Stimulated activated CD4-positive, alpha-beta T cell treated with anti-CD3 and anti-CD28 coated beads, Interleukin-12 subunit alpha, Interleukin-12 subunit beta, amount 100 ng/mL, for 48 hours (primary cell): Measurements from ENCODE around the gene EPHA7.

Experiments
- DNase-seq, 3 donors: peaks; one replicate each; pipeline ENCODE4 v3.0.0-alpha.2; 2020; ENCODE audit warnings: low read depth in 2 of 3, low spot score in 1 of 3

Gene EPHA7

GRCh38 chr6:93252930-93253329 is 166.4 kb downstream of the EPHA7 start:
- no peak for DNase-seq

GRCh38 chr6:93248631-93249030 is 170.7 kb downstream of the EPHA7 start:
- DNase-seq: no peak

- no peak for DNase-seq
Observed at GRCh38 chr6:93243231-93243778, 176.1 kb downstream of the EPHA7 start.

- DNase-seq: no peak
Observed at GRCh38 chr6:93242049-93242448, 177.3 kb downstream of the EPHA7 start.

- DNase-seq: no peak
Observed at GRCh38 chr6:93238632-93239031, 180.7 kb downstream of the EPHA7 start.

GRCh38 chr6:93235775-93236174 is 183.6 kb downstream of the EPHA7 start:
- DNase-seq: no peak

- DNase-seq: no peak
Observed at GRCh38 chr6:93226822-93227221, 192.5 kb downstream of the EPHA7 start.

GRCh38 chr6:93222071-93222851 is 197.1 kb downstream of the EPHA7 start:
- DNase-seq: no peak

- no peak for DNase-seq
Observed at GRCh38 chr6:93219447-93219846, 199.9 kb downstream of the EPHA7 start.

GRCh38 chr6:93218096-93218495 is 201.3 kb downstream of the EPHA7 start:
- no peak for DNase-seq

GRCh38 chr6:93213028-93213427 is 206.3 kb downstream of the EPHA7 start:
- DNase-seq: no peak

- no peak for DNase-seq
Observed at GRCh38 chr6:93210908-93211307, 208.5 kb downstream of the EPHA7 start.

- DNase-seq: no peak
Observed at GRCh38 chr6:93209358-93209757, 210.0 kb downstream of the EPHA7 start.

GRCh38 chr6:93196406-93196970 is 222.9 kb downstream of the EPHA7 start:
- no peak for DNase-seq

GRCh38 chr6:93194480-93194879 is 224.9 kb downstream of the EPHA7 start:
- DNase-seq: no peak

GRCh38 chr6:93193868-93194267 is 225.5 kb downstream of the EPHA7 start:
- DNase-seq: no peak
